ENCODE measurements around the gene UBTF.

The UBTF gene

GRCh38 chr17:44198721-44199552 lies 20.5 kb downstream of the UBTF start:
- no peak for DNase-seq (ENCODE audit: low read depth)

- no peak for DNase-seq (ENCODE audit: low read depth)
Measured at GRCh38 chr17:44197980-44198720, 21.3 kb downstream of the UBTF start.

GRCh38 chr17:44197107-44197506 lies 22.4 kb downstream of the UBTF start:
- no peak for DNase-seq (ENCODE audit: low read depth)

- DNase-seq (ENCODE audit: low read depth) = no peak
Measured at GRCh38 chr17:44193326-44194084, 26.0 kb downstream of the UBTF start.

GRCh38 chr17:44192750-44193149 lies 26.7 kb downstream of the UBTF start:
- no peak for DNase-seq (ENCODE audit: low read depth)

- DNase-seq (ENCODE audit: low read depth) = no peak
Measured at GRCh38 chr17:44191941-44192496, 27.5 kb downstream of the UBTF start.

GRCh38 chr17:44191369-44191768 lies 28.1 kb downstream of the UBTF start:
- DNase-seq (ENCODE audit: low read depth) = no peak

GRCh38 chr17:44190481-44190880 lies 29.0 kb downstream of the UBTF start:
- no peak for DNase-seq (ENCODE audit: low read depth)

- DNase-seq (ENCODE audit: low read depth) = no peak
Measured at GRCh38 chr17:44188576-44189403, 30.7 kb downstream of the UBTF start.

- DNase-seq (ENCODE audit: low read depth) = no peak
Measured at GRCh38 chr17:44187131-44187899, 32.2 kb downstream of the UBTF start.

- peak; percentile 92 for DNase-seq (ENCODE audit: low read depth)
Measured at GRCh38 chr17:44186307-44187130, 33.0 kb downstream of the UBTF start, which contains the start of gene TMUB2. TMUB2 (plus strand) TSS chr17:44186972; CDS start chr17:44187709, 737 bp downstream.

GRCh38 chr17:44184212-44184810 lies 35.2 kb downstream of the UBTF start:
- DNase-seq (ENCODE audit: low read depth) = no peak

- no peak for DNase-seq (ENCODE audit: low read depth)
Measured at GRCh38 chr17:44183024-44183423, 36.5 kb downstream of the UBTF start.

GRCh38 chr17:44178133-44178532 lies 41.3 kb downstream of the UBTF start:
- DNase-seq (ENCODE audit: low read depth) = no peak

- no peak for DNase-seq (ENCODE audit: low read depth)
Measured at GRCh38 chr17:44177640-44178039, 41.8 kb downstream of the UBTF start.

GRCh38 chr17:44176671-44177501 lies 42.6 kb downstream of the UBTF start:
- DNase-seq (ENCODE audit: low read depth) = no peak

GRCh38 chr17:44176257-44176656 lies 43.2 kb downstream of the UBTF start:
- DNase-seq (ENCODE audit: low read depth) = no peak

- DNase-seq (ENCODE audit: low read depth) = no peak
Measured at GRCh38 chr17:44174427-44174826, 45.0 kb downstream of the UBTF start.

Data from GM04503 (cell line).